HG03342 (cell line): Measurements from ENCODE around the gene ITIH4.

Experiments used
- ATAC-seq: cut with Tn5 transposase; IDR thresholded peaks from one replicate; pipeline ENCODE4 v1.9.1; 2021; ENCODE audit warnings: mild to moderate bottlenecking, moderate library complexity; ENCODE audit not compliant: unreplicated experiment

Gene ITIH4

GRCh38 chr3:52805270-52806039, 25.0 kb downstream of the ITIH4 start:
- no peak for ATAC-seq

DNA sequence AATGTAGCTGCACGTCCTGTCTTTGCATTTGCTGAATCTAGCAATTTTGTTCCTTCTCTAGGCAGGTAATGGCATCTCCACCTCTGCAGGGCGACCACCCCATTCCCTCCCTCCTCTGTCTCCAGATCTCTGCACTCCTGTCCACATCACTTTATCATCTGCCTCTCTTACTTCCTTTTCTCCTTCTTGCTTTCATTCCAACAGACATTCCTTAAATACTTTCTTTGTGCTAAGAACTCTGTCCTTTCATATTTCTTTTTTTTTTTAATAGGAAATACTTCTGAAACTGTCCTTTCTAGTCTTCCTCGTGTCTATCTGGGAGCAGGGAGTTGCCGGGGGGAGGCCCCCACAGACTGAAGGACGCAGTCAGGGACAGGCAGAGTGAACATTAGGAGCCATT, 28.6 kb downstream of the ITIH4 start:
- no peak for ATAC-seq

DNA sequence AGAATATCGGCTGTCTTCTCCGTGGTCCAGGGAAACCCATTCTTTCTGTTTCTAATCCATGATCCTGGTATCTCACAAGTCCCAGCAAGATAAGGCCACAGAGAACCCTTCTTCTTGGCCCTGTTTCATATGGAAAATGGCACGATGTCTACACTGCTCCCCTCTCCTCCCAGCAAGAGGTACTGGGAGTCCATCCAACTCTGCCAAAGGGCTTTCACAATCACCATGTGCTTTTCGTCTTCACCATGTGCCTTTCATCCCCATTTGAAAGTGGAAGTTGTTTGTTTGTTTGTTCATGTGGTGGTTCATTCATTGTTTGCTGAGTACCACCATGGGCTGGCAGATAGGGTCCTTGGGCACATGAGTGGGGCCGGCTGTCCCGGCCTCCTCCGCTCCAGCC, 30.4 kb downstream of the ITIH4 start:
- no peak for ATAC-seq

DNA sequence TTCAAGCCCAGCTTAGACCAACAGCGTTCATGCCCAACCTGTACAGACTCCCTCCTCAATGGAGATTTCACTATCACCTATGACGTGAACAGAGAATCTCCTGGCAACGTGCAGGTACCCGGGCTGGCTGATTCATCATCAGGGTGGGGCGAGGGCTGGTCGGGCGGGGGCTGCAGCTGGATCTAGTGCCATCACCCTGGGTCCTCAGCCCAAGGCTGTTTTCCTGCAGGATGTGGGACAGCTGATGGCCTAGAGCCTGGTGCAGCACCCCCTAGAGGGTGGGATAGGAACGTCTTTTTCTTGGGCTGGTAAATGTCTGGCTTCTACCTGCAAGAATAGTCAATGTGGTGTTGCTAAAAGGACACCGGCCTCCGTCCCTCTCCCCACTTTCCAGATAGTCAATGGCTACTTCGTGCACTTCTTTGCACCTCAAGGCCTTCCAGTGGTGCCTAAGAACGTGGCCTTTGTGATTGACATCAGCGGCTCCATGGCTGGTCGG, 31.4 kb downstream of the ITIH4 start:
- ATAC-seq, result no peak

DNA sequence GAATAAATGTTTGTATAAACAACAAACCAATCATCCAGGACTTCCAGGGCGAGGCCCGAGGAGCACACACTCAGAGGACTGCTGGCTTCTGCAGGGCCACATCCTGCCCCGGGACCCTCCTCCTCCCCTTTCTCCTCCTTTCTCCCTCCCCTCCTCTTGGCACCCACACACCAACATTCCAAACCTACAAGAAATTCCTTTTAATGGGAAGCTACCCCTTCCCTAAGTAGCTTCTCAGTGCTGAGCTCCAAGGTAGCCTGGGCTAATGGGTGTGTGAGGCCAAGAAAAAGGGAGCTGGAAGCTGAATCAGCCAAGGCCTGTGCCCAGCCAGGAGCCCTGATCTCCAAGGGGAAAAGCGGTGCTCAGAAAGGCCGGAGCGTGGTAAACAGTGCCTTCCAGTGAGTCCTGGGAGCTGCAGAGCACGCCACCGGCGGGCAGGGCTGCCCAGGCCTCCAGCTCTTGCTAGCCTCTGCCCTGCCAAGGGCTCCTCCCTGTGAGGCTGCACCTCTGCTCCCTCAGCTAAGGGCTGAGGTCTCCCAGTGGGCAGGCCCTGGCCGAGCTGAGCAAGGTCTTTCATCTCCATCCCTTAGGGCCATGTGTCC, 32.0 kb downstream of the ITIH4 start:
- no peak for ATAC-seq

DNA sequence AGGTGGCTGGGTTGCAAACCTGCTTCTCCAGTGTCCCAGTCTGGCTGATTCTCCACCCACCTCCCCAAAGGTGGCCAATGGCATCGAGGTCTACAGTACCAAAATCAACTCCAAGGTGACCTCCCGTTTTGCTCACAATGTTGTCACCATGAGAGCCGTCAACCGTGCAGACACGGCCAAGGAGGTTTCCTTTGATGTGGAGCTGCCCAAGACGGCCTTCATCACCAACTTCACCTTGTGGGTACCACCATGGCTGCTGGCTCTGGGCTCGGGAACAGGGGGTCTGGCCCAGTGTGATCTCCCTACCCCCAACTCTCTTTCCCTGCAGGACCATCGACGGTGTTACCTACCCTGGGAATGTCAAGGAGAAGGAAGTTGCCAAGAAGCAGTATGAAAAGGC, 34.1 kb downstream of the ITIH4 start:
- ATAC-seq, result no peak

GRCh38 chr3:52795298-52795900, 35.1 kb downstream of the ITIH4 start:
- ATAC-seq, result no peak

DNA sequence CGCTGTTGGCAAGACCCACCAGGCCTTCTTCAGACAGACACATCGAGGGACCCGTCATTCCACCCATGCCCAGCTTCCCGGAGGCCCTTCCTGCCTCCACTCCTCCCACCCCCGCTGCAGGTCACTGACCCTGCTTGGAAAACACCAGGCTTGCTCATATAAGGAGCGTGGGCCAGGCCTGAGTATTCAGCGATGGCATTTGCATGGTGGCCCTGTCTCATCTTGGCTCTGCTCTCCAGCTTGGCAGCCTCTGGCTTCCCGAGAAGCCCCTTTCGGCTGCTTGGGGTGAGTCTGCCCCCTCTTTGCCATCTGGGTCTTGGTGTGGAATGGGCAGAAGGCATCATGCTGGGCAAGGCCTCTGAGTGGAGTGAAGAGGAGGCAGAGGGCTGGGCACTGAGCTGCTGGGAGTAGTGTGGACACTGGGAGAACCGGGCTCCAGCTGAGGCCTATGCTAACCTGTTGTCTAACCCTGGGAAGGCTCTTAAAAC, 35.8 kb downstream of the ITIH4 start, which contains the start of gene ITIH3:
Gene ITIH3 (plus strand): TSS at position 185 of the 488 bp plus-strand sequence. CDS start 8 bp downstream, at position 193.
- no peak for ATAC-seq

- ATAC-seq, result no peak
These were observed 36.5 kb downstream of the ITIH4 start for GRCh38 chr3:52793702-52794611.

DNA sequence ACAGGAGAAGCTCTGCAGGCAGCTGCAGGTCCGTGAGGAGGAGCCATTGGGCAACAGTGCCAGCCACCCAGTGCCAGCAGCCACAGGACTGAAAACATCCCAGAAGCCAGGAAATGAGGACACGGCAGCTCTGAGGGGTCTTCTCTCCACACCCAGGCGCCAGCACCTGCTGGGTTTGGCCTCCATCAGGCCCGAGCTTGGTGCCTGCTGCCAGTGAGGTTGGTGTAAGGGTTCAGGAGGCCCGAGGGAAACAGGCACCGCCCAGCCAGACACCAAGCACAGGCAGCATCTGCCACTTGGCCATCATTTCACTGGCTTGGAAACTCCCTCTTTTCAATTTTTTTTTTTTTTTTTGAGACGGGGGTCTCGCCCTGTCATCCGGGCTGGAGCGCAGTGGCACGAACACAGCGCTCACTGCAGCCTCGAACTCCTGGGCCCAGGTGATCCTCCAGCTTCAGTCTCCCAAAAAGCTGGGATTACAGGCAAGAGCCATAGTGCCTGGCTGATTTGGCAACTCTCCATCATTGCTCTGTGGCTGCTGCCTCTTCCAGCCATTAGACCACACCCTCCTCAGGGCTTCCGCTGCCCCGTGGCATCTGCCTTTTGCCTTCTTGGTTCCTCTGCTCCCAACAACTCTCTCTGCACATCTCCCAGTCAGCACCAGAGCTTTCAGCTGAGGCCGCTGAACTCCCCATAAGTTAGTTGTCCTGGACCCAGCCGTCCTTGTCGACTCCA, 37.3 kb downstream of the ITIH4 start:
- no peak for ATAC-seq

DNA sequence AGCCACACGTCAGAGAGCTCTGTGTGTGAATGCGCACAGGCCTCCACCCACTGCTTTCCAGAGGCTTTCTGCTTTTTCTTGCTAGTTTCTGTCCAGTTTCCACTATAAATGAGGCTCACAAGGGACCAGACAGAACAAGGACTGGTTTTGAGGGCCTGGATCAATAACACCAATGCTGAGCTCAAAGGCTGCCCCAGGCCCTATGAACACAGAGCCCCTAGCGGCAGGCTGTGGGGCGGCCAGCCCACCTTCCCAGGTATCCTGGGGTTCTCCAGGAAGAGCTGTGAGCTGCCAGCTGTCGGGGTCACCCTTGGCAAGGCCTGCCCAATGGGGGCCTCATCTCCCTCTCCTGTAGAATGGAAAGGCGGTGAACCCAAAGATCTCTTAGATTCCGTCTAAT, 38.1 kb downstream of the ITIH4 start:
- no peak for ATAC-seq

DNA sequence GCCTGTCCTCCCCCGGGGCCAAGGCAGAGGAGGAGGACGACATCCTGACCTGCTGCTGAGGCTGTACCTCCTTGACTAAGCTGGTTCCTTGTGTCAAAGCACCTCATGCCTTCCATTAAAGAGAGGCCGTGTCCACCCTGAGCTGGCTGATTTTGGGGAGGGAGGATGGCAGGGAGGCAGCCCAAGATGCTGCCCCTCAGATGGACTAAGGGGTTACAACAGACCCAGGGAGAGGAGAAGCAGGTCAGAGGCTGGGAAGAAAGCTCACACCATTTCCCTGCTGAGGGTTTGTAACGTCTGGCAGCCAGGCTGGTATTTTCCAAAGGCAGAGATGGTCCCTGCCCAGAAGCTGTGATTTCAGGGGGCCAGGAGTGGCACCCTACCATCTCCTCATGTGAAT, 38.5 kb downstream of the ITIH4 start:
- no peak for ATAC-seq

DNA sequence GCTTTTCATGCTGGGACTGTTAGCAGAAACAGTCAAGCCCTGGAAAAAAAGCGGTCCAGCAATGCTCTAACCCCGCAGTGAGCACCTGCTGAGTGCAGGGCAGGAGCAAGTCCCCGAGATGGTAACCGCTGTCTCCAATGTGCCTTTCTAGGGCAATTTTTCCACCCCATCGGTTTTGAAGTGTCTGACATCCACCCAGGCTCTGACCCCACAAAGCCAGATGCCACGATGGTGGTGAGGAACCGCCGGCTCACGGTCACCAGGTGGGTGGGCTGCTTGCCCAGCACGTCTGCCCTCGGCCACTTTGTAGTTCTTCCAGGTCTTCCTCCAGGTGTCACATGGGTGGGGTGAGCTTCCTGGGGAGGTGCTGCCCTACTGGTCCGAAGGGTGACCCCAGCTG, 39.1 kb downstream of the ITIH4 start:
- ATAC-seq, result no peak

- ATAC-seq, result no peak
These were observed 39.7 kb downstream of the ITIH4 start for GRCh38 chr3:52790741-52791140.

DNA sequence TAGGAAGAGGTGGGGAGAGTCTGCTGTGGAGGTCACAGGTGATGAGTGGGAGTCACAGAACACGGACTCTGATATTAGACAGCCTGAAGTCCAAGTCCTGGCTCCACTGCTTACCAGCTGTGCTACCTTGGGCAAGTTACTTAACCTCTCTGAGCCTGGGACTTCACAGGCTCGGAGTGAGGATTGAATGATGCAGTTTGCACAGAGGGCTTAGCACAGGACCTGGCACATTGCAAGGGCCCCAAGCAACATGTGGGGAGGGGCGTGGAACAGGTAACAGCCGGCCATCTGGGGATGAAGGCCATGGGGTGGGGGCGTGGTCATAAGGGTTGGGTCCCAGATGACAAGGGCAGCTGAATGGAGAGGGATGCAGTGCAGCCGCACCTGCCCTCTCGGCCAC, 40.1 kb downstream of the ITIH4 start:
- ATAC-seq, result no peak

DNA sequence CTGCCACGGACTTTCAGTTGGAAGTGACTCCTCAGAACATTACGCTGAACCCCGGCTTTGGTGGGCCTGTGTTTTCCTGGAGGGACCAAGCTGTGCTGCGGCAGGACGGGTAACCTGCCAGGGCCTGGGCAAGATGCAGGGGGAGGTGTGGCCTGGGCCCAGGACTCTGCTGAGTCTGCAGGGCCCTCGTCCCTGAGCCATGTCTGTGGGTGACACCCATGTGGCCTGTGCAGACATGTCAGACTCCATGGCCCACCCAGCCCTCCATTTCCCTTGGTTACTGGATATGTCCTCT, 40.8 kb downstream of the ITIH4 start:
- ATAC-seq, result no peak

GRCh38 chr3:52788890-52789745, 41.4 kb downstream of the ITIH4 start:
- no peak for ATAC-seq

- no peak for ATAC-seq
These were observed 42.5 kb downstream of the ITIH4 start for GRCh38 chr3:52787672-52788625.
